Measurements from ENCODE around the gene KCTD16.

The KCTD16 gene

DNA sequence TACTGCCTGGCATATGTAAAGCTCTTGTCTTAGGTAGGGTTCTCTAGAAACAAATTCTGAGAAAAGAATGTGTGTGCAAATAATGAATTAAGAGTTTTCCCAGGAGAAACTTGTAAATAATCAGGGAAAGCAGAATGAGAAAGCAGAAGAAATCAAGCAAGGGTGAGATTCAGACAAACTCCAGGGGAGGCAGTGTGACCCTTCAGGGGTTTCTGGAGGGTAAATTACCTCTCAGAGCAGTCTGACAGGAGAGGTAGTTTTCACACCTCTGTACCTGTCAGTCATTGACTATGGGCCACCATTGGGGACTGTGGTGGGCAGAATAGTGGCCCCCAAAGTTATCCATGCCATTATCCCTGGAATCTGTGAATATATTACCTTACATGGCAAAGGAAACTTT, 124.6 kb downstream of the KCTD16 start:
- no peak for DNase-seq

DNA sequence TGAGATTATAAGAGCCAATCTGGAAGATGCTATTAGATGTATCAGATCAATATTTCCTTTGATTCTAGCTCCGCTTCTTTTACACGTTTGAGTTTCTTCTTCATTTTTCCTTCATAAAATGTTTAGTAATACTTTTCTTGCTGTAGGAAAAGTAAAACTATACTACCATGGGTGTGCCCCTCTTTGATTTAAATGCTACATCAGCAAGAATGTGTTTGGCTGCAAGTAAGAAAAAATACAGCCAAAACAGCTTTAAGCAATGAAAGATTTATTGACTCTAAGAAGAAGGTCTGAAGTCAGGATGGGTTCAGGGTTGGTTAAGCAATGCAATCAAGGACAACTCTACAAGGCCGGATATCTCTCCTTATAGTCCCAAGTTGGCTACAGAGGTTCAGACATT, 126.4 kb downstream of the KCTD16 start:
- DNase-seq = no peak

DNA sequence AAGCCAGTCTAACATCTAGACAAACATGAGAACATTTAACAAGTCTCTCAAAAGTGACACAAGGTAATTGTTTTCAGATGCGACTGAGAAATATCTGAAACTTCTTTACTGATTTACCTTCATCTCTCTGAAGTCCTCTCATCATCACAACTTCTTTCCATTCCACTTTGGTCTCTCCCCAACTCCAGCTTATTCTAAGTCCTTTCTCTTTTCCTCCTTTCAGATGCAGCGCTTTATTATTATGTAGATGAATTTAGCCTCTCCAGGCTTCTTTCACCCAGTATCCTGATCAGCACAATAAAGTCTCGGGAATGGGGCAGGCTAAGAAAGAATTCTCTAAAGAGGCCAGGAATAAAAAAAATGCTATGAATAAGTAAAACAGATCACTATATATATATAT, 128.0 kb downstream of the KCTD16 start:
- DNase-seq = no peak

DNA sequence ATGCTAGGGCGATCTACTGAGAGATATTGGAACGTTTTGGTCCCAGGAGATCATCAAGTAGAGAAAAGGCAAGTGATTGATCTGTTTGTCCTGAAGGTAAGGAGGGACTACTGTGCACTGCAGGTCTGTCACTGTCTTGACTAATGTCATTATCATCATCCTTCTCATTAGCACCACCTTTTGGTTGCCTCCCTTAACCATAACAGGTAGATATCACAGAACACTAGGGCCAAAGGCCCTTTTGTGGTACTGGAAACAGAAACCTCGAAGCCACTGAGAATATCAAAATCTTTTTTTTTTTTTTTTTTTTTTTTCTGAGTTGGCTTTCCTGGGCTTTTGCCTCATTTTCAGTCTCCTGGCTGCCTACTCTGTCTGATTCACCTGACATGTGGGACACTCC, 134.0 kb downstream of the KCTD16 start:
- no peak for DNase-seq

DNA sequence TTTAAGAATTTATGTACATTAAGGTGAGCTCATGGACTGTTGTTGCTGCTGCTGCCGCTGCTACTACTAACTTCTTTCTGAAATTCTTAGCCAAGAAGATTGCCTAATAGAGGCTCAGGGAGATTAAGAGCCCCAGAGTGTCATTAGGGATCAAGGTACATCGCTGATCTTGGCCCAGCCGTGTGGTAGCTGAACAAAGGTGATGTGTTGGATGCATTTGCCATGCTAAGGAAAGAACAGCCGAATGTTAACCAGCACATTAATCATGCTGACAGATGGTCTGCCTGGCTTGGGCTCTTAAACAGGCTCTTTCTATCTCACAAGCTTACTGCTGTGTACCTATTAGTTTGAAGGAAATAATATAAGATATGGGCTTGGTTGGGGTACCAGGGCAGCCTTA, 137.1 kb downstream of the KCTD16 start:
- no peak for DNase-seq

DNA sequence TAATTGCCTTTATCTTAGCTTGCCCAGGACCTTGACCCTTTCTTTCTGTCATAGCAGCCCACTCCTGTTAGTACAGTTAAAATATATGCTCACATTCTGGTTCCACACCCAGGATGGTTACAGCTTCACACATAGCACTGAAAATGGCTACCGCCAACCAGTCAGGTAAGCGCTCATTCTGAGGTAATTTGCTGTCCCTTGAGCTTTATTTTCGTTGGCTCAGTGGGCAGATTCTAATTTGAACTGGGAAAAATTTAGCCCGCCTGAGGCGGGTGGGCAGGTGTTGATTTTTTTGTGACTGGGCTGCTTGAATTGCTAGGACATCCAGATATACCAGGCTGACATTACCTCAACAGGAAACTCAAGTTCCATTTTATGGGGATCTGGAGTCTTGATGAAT, 137.5 kb downstream of the KCTD16 start:
- no peak for DNase-seq

DNA sequence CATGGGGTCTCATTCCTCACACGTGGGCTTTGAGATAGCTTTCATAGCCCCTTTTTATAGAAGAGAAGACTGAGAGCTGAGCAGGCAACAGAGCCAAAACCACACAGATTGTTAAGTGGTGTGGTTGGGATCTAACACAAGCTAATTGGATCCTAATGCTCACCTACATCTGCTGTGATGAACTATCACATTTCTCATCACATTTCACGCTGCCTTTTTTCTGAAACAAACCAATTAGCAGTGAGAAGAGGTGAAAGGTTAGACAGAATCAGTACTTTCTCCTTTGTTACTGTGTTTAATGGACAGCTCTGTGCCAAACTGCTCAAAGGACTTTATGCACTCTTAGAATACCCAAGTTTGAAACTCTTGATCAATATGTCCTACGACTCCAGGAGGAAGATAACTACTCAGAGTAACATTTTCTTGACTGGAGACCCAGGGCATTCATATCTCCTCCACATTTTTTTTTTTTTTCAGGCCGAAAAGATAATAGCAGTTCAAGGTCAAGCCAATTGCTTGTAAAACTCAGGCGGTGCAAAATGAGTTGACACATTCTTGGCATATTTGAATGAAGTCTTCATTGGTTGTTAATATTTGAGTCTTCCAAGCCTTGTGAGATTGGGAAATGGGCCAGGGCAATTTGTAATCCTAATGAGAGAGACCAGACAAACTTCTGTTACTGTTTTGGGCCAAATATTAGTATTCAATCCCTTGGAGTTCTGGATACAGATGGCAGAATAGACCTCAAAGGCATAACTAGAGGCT, 138.4 kb downstream of the KCTD16 start:
- DNase-seq = no peak

DNA sequence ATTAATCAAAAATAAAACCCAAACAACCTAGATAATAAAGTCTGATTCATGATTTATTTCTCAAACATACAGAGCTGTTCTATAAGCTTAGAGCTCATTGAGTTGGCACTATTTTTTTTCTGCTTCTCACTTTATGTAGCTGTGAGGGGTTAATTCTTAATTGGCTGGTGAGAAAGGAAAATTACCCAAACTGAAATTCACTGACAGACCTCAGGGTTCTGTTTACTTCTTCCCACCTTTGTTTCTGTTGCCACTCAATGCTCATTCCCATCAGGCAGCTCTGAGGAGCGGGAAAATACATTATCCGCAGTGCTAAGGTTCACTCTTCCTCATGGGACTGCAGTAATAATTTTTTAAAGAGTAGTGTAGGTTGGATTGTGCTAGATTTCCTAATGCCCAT, 139.9 kb downstream of the KCTD16 start:
- DNase-seq = no peak

DNA sequence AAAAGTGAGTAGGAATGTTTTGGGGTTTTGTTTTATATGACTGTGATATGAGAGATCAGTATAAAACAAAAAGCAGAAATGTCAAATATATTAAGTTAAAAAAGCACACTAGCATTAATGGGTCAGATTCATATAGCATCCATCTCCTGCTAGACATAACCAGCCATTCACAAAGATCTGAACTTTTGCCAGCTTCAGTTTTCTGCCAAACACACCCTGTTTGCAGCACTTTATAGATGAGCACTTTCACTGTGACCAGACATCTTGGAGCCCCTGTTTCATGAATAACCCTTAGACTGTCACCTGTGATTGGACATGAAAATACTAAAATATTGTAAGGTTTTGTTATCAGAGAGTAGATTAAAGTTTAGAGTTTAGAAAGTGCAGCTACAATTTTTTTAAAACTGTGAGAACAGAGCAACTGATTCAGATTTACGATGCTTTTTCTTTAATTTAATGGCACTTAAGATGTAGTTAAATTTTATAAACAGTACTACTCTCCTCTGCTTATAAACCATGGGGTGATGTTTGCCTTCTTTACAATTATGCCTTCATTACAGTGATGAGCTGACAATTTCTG, 142.6 kb downstream of the KCTD16 start:
- no peak for DNase-seq

DNA sequence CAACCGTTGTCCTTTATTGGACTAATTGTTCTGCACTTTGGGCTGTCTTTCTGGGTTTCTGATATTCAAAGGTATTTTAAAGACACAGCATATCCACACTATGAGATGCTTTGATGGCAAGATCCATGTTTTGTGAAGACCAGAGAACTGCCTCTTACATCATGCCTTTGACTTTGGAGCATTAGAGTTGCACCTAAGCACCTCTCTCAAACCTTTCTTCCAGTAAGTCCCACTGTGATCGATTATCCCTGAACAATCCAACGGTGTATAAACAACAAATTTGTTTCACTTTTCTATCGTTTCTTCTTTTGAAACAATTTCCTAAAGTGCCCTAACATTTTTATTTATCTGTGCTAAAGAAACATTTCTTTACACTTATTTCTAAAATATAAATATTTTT, 144.4 kb downstream of the KCTD16 start:
- no peak for DNase-seq

DNA sequence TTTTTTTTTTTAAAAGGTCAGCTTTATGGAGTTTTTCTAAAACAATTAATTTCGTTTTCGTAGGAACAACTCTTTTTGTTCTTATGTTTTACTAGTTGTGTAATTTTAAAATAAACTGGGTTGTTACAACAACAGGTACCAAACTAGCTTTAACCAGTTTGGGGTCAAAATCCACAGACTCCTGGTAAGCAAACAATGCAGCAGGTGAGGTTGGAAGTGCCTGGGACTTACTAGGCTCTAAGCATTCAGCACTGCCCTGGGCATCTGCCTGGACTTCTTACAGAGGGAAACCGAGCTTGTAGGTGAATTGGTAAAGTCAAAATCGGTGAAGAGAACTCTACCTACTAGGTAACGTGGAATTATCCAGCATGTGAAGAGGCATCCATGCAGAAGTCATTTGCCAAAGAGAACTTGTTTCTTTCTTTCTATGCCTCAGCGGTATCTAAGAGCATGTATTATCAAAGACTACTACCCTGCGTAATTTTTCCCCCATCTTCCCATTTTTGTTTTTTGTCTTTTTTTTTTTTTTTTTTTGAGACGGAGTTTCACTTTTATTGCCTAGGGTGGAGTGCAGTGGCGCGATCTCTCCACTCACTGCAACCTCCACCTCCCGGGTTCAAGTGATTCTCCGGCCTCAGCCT, 145.4 kb downstream of the KCTD16 start:
- DNase-seq = no peak

DNA sequence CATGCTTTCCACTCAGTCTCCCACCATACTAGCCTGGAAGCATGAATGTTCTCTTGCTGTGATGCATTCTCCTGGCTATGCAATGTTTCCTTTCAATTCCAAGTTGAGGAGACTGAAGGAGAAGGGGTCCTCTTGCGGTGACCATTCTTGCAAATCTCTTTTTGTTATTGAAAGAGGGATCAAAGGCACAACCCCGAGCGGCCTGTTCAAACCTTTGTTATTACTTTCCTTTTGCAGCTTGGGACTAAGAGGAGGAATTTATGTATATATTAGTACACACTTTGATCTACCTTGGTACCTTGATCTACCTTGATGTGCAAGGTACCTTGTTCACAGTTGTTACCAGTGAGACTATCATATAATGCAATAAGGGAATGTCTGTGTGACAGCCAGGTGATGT, 147.3 kb downstream of the KCTD16 start:
- DNase-seq = no peak

DNA sequence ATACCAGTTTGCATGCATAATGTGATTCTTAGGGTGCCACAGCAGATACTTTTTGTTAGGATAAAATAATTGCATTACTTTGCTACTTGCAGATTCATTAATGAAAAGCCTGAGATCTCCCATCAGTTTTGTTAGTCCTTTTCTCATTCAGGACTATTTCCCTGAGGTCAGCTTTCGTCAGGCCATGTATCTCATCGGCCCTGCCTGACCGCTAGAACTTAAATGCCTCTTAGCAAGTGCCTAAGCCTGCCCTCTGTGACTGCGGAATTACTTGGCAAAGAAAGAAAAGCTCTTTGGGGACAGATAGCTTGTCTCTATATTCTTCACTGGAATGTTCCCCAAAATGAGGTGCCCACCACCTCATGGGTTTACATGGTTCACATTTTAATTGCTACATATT, 147.8 kb downstream of the KCTD16 start:
- DNase-seq = no peak

DNA sequence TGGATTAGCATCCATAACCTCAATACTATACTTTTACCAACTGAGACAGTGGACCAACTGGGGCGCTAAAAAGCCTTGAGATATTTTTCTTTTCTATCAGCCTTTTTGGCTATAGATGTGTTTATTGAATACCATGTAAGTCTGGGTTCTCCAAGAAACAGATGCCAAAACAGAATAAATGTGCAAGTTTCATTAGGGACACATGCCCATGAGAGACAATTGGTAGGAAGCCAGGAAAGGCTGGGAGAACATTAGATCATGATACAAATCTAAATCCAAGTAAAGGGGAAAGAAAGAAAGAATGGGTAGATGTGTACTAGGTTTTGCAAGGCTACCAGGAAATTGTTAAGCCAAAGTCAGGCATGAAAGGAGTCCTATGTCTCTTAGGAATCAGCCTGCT, 152.5 kb downstream of the KCTD16 start:
- no peak for DNase-seq

DNA sequence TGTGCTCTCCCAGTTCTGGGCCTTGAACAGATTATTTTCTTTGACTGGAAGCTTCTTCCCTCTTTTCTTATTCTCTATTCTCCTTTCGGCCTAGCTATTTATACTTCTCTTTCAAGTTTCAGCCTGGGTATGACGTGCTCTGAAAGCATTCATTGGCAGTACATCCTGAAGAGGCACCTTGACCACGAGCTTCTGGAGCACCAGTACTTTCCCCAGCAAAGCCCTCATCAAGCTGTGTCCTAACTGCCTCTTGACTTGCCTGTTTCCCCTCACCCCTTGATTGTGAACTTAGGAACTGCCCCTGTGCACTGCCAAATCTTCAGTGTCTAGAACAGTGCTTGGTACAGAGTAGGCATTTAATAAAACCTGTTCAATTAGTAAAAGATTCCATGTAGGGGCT, 154.9 kb downstream of the KCTD16 start:
- DNase-seq = no peak

DNA sequence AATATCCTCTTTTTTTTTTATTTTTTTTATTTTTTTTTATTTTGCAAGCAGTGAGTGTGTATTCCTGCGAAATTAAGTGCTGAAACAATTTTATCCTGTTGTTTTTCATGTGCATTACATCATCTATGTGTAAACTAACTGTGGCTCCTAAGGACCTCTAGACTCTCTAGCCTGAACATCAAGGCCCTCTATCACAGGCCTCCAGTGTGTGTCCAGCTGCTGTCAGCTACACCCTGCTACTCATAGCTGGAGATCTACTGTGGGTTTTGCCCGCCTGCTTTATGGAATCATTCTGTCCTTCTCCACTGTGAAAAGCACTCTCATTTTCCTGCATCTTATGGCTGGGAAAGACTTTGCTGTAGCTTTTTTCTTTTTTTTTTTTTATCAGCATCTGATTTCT, 157.8 kb downstream of the KCTD16 start:
- DNase-seq = no peak

DNA sequence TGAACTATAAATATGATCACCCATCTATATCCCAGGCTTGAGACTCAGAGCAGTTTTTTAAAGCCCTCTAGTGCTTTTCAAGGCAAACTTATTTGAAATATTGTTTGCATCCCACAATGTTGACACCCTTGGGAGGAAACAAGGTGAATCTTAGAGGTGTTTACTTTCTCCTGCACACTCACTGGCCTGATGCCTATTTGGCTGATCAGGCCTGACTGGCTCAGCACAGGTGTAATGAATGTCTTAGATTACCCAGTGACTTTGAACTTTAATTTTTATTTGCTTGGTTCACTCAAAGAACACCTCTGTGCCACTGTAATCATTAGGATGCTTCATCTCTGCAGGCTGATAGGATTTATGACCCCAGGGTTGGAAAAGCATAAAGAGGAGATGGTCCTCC, 158.3 kb downstream of the KCTD16 start:
- no peak for DNase-seq

DNA sequence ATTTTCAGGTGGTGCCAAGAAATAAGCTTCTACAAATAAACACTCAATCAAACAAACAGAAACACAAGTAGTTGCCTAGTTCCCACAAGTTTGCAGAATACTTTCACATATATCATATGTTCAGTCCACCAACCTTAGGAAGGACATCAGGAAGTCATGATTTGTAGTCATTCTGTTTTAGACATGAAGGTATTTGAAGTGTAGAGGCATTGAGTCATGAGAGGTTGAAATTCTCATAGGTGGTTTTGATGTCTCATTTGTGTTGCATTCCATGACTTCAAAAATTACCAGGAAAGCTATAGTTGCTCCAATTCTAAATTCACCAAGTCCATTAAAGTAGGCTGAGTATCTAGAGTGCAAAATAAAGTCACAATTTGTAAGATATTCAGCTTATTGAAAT, 159.0 kb downstream of the KCTD16 start:
- no peak for DNase-seq

DNA sequence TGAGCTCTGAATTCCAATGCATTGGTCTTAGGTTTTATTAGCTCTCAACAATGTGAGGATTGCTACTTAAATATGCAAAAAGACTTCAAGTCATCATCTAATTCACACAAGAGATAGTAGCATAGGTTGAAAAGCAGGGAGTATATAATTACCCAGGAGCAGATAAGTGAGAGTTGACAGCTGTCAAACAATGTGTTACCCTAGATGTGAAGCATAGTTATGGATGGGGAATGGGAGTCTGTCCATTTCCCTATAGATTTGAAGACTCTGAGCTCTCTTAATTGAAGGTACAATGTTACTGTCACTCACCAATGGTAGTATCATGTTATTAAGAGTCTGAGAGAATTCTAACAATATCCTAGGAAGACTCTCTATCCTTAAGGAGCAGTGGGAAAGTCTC, 160.7 kb downstream of the KCTD16 start:
- DNase-seq = no peak

DNA sequence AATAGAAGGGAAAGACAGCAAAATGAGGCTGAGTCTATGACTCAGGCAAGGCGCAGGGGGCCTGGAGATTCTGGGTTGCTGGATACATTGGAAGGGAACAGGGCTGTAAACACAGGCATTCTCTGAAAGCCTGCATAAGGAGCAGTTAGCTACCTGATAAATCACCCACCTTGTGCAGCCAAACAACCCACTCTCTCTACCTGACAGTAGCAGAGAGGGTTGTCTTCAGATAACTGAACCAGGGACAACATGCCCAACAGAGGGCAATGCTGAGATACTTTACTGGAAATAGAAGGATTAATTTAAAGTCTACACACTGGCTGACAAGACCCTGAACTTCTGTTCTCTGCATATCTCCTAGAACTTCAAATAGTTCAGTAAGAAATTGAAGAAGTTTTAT, 161.6 kb downstream of the KCTD16 start:
- no peak for DNase-seq

DNA sequence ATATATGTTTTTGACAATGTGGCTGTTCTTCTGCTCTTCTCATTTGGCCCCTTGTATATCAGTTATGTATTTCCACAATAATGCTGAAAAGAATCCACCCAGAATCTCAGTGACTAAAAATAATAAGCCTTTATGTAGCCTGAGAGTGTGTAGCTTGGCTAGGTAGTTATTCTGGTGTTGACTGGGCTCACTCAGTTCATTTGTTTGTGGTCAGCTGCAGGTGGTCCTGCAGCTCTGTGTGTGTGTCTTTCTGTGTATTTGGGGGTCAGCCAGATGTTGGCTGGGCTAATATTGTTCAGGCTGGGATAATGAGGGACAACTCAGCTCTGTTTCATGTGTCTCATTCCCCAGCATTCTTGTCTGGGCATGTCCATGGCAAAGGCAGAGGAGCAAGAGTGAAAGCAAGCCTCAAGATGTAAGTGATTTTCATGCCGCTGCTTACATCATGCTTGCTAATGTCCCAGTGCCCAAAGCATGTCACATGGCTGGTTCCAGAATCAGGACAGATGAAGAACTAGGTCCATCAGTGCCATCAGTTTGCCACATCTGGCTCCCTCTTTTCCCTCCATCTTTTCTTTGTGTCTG, 162.8 kb downstream of the KCTD16 start:
- DNase-seq = no peak

DNA sequence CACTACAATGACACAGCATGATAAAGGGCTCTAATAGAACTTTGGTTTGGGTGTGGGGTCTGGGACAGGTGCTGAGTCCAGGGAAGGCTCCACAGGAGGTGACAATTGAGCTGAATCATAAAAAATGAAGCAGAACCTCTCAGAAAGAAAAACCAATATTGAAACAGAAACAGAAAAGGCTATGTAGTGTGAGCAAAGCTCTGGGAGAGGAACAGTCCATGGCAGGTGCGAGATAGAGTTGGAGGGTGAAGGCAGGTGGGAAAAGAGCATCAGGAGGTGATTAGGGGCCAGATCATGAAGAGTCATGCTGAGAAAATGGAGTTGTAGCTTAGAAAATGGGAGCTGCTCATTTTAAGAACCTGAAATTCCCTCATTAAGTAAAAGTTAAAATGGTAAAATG, 164.9 kb downstream of the KCTD16 start:
- DNase-seq = no peak

DNA sequence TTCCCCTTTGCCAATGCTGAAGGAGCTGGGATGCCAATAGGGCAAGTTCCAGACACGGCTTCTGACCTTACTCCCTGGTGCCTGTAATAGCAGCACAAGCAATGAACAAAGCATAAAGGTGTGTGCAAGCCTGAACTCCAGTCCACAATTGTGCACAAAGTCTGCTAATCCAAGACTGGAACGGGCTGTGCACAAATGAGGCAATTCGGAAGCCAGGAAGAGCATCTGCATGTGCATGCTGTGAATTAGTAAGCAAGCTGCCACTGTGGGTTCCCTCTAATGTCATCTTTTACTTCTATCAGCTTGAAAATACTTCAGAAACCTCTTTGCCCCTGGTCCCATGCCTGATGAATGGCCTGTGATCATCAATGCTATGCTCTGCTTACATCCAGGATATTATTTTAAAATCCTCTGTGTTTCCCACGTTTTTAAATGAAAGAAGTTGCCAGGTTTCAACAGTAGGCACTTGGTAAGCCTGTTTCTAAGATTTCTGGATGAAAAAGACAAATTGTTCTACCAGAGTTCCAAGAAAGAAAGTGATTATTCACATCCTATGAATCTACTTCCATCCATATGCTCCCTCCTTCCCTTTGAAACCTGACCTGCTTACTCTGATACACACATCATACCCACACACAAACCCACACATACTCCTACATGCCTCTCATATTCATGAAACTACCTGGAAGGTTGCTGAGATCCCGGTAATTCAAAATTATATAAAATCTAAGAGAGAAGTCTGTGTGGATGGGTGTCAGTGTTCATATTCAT, 165.7 kb downstream of the KCTD16 start:
- DNase-seq = no peak
